Measurements from ENCODE around the gene ZNF649.

DNA sequence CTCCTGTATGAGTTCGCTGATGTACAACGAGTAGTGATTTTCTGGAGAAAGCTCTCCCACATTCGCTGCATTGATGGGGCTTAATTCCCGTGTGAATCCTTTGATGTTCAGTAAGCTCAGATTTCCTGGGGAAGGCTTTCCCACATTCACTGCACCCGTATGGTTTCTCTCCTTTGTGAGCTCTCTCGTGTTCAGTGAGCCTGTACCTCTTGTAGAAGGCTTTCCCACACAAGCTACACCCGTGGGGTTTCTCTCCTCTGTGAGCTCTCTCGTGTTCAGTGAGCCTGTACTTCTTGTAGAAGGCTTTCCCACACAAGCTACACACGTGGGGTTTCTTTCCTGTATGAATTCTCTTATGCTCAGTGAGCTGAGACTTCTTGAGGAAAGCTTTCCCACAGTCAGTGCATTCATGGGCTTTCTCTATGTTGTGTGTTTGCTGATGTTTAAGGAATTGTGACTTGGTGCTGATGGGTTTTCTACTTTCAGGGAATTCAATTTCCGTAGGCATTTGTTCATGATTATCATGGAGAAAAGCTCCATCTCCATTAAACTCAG lies 13.5 kb downstream of the ZNF649 start:
- TF ChIP-seq, protein P1, sequence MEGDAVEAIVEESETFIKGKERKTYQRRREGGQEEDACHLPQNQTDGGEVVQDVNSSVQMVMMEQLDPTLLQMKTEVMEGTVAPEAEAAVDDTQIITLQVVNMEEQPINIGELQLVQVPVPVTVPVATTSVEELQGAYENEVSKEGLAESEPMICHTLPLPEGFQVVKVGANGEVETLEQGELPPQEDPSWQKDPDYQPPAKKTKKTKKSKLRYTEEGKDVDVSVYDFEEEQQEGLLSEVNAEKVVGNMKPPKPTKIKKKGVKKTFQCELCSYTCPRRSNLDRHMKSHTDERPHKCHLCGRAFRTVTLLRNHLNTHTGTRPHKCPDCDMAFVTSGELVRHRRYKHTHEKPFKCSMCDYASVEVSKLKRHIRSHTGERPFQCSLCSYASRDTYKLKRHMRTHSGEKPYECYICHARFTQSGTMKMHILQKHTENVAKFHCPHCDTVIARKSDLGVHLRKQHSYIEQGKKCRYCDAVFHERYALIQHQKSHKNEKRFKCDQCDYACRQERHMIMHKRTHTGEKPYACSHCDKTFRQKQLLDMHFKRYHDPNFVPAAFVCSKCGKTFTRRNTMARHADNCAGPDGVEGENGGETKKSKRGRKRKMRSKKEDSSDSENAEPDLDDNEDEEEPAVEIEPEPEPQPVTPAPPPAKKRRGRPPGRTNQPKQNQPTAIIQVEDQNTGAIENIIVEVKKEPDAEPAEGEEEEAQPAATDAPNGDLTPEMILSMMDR (IDR thresholded peaks at IDR 0.05) = no peak
- no peak for TF ChIP-seq POLR2A (IDR thresholded peaks at IDR 0.05)

Data from vagina (tissue), 2 donors.